Liver (tissue), 9 donors: Measurements from ENCODE around the gene BATF3. TPM values are rescaled to one million over a fixed set of nuclear protein-coding genes. Genes with fewer than 3 reads are reported as not detected.

ENCODE experiments used
- DNase-seq: peaks from one replicate; pipeline ENCODE4 v3.0.0-alpha.2; 2017; ENCODE audit warnings: low spot score
- H3K27ac ChIP-seq, 2 donors: one replicate each; pipeline ENCODE4 v1.7.0; 2013; ENCODE audit warnings: inconsistent platforms in 2 of 2, low read length in 2 of 2, control low read depth in 1 of 2, low read depth in 1 of 2, mild to moderate bottlenecking in 1 of 2
- H3K27me3 ChIP-seq, 4 donors: one replicate each; pipeline versions ENCODE4 v1.6.1 to v1.7.0; 2013; ENCODE audit warnings: low read length in 3 of 4, inconsistent platforms in 1 of 4, mild to moderate bottlenecking in 1 of 4, moderate library complexity in 1 of 4; ENCODE audit not compliant: control insufficient read depth in 4 of 4, insufficient read depth in 4 of 4
- H3K36me3 ChIP-seq, 4 donors: one replicate each; pipeline versions ENCODE4 v1.6.1 to v1.7.0; 2013; ENCODE audit warnings: low read length in 3 of 4, mild to moderate bottlenecking in 3 of 4, low read depth in 1 of 4, moderate library complexity in 1 of 4; ENCODE audit not compliant: control insufficient read depth in 4 of 4, insufficient read depth in 3 of 4
- H3K4me1 ChIP-seq, 4 donors: one replicate each; pipeline versions ENCODE4 v1.6.1 to v1.7.0; 2013; ENCODE audit warnings: low read length in 3 of 4, mild to moderate bottlenecking in 3 of 4, moderate library complexity in 1 of 4; ENCODE audit not compliant: control insufficient read depth in 4 of 4, insufficient read depth in 4 of 4
- H3K4me3 ChIP-seq, 3 donors: one replicate each; pipeline versions ENCODE4 v1.6.1 to v1.7.0; 2013; ENCODE audit warnings: low read length in 3 of 3, control low read depth in 1 of 3, low read depth in 1 of 3, mild to moderate bottlenecking in 1 of 3
- H3K9ac ChIP-seq, 2 donors: one replicate each; pipeline ENCODE4 v1.7.0; 2013; ENCODE audit warnings: low read length in 2 of 2, mild to moderate bottlenecking in 2 of 2, moderate library complexity in 2 of 2, control low read depth in 1 of 2, low read depth in 1 of 2
- H3K9me3 ChIP-seq, 4 donors: one replicate each; pipeline versions ENCODE4 v1.6.1 to v1.7.0; 2013; ENCODE audit warnings: low read length in 3 of 4; ENCODE audit not compliant: control insufficient read depth in 4 of 4
- EGR1 ChIP-seq, 2 donors: IDR thresholded peaks; 2 replicates each; pipeline ENCODE4 v1.6.1; 2016 to 2018; ENCODE audit warnings: antibody characterized with exemption in 2 of 2, low read depth in 2 of 2
- FOXA1 ChIP-seq: IDR thresholded peaks from 2 replicates; pipeline ENCODE4 v1.6.1; 2016; ENCODE audit warnings: antibody characterized with exemption
- FOXA2 ChIP-seq: IDR thresholded peaks from 2 replicates; pipeline ENCODE4 v1.6.1; 2016; ENCODE audit warnings: antibody characterized with exemption
- GABPA ChIP-seq, 2 donors: IDR thresholded peaks in 1 of 2; conservative IDR thresholded peaks in 1 of 2; 2 replicates each; pipeline ENCODE4 v1.6.1; 2016; ENCODE audit warnings: antibody characterized with exemption in 2 of 2, mild to moderate bottlenecking in 1 of 2, moderate library complexity in 1 of 2
- HNF4A ChIP-seq, 2 donors: conservative IDR thresholded peaks; 2 replicates each; pipeline ENCODE4 v1.6.1; 2016; ENCODE audit warnings: antibody characterized with exemption in 2 of 2, mild to moderate bottlenecking in 2 of 2
- HNF4G ChIP-seq: IDR thresholded peaks from 2 replicates; pipeline ENCODE4 v1.6.1; 2016; ENCODE audit warnings: antibody characterized with exemption
- JUND ChIP-seq, 2 donors: IDR thresholded peaks; 2 replicates each; pipeline ENCODE4 v1.6.1; 2016; ENCODE audit warnings: antibody characterized with exemption in 2 of 2
- NR2F2 ChIP-seq: IDR thresholded peaks from 2 replicates; pipeline ENCODE4 v1.6.1; 2016; ENCODE audit warnings: antibody characterized with exemption
- RAD21 ChIP-seq, 2 donors: IDR thresholded peaks; 2 replicates each; pipeline ENCODE4 v1.6.1; 2016; ENCODE audit warnings: antibody characterized with exemption in 2 of 2, mild to moderate bottlenecking in 2 of 2
- REST ChIP-seq: IDR thresholded peaks from 2 replicates; pipeline ENCODE4 v1.6.1; 2016; ENCODE audit warnings: antibody characterized with exemption, mild to moderate bottlenecking
- RXRA ChIP-seq, 2 donors: IDR thresholded peaks; 2 replicates each; pipeline ENCODE4 v1.6.1; 2017 to 2018; ENCODE audit warnings: antibody characterized with exemption in 2 of 2, mild to moderate bottlenecking in 1 of 2
- SP1 ChIP-seq: IDR thresholded peaks from 2 replicates; pipeline ENCODE4 v1.6.1; 2018; ENCODE audit warnings: antibody characterized with exemption, mild to moderate bottlenecking
- TAF1 ChIP-seq: conservative IDR thresholded peaks from 2 replicates; pipeline ENCODE4 v1.6.1; 2016; ENCODE audit warnings: antibody characterized with exemption, mild to moderate bottlenecking
- YY1 ChIP-seq: IDR thresholded peaks from 2 replicates; pipeline ENCODE4 v1.6.1; 2016; ENCODE audit warnings: antibody characterized with exemption, mild to moderate bottlenecking
- WGBS: extraction: QIAGEN DNeasy Blood & Tissue Kit; methylation state at CpG from one replicate; pipeline ENCODE4 v1.1.7; 2013; 5-methylcytosine and 5-hydroxymethylcytosine counted together
- polyA plus RNA-seq, 2 donors: library from polyadenylated mRNA; stranded (reverse) in 1 of 2; unstranded in 1 of 2; fragments of 200-250 nt in 1 of 2; fragments of >200 nt in 1 of 2; fragmentation: Nextera tagmentation in 1 of 2; extraction: Ambion mirVana in 1 of 2; gene quantifications; one replicate each; pipeline versions ENCODE4 v1.2.1 to v1.2.3, GENCODE V29; 2013 to 2015
- total RNA-seq, 2 donors: library from RNA; depleted of rRNA; stranded (reverse); fragments of >200 nt; gene quantifications; one replicate each; pipeline ENCODE4 v1.2.3, GENCODE V29; 2014
- TF ChIP-seq, protein P1 (sequence below): IDR thresholded peaks from 2 replicates; pipeline ENCODE4 v1.6.1; 2016; ENCODE audit warnings: antibody characterized with exemption
- TF ChIP-seq, protein P2 (sequence below): IDR thresholded peaks from 2 replicates; pipeline ENCODE4 v1.6.1; 2016; ENCODE audit warnings: antibody characterized with exemption
- TF ChIP-seq, protein P3 (sequence below): fragments of 150-350 bp; IDR thresholded peaks from 2 replicates; pipeline ENCODE4 v1.5.1; 2017; ENCODE audit warnings: improper control_type of control experiment, low read depth, low read length; ENCODE audit not compliant: missing input control
- TF ChIP-seq, protein P4 (sequence below): IDR thresholded peaks from 2 replicates; pipeline ENCODE4 v1.6.1; 2016; ENCODE audit warnings: antibody characterized with exemption
- donor health status: healthy.
- donor health status: healthy.
- donor health status: healthy.
- donor health status: healthy.
- donor health status: healthy.

The BATF3 gene
- total and polyA plus RNA-seq, 4 donors, result 0.65 to 1.0 (median 0.91) TPM

- WGBS, result 87% methylated on average over 3 of the region's 3 CpGs
- Histone ChIP-seq H3K4me1 (no peaks in the 10 kb centered on the region), H3K9me3 (no peaks in the 10 kb centered on the region)
Observed at GRCh38 chr1:212648431-212648830, 51.2 kb downstream of the BATF3 start.

DNA sequence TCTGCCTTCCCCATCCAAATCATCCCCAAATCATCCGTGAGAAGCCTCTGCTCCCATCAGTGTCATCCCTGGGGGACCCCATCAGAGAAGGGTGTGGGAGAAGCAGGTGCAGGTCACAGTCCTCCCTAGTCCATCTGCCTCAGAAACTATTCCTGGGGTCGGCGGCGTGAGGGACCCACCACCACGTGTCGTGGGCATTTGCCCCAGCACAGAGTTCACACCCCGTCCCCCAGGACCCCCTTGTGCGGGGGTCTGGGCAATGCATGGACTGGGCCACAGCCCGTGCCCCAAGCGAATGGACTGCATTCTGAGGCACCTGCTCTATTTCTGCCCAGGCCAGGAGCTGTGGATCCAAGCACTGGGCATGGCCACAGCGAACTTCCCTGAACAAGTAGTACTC lies 52.6 kb downstream of the BATF3 start:
- 93% methylated on average over 11 of the region's 11 CpGs for WGBS
- Histone ChIP-seq H3K9me3 (no peaks in the 10 kb centered on the region), H3K27ac (no peak overlapping the region), H3K9ac (no peak overlapping the region), H3K4me1 (no peaks in the 10 kb centered on the region), H3K27me3 (no peaks in the 10 kb centered on the region), H3K36me3 (no peaks in the 10 kb centered on the region), H3K4me3 (no peak overlapping the region)
- TF ChIP-seq YY1 (no peak), GABPA (IDR thresholded peaks at IDR 0.05 in 1 of 2, conservative IDR thresholded peaks at IDR 0.05 in 1 of 2) (no peak), RXRA (IDR thresholded peaks at IDR 0.05) (no peak), FOXA2 (no peak), FOXA1 (no peak), SP1 (no peak), REST (no peak), HNF4G (no peak), TAF1 (no peak), NR2F2 (no peak), JUND (IDR thresholded peaks at IDR 0.05) (no peak), EGR1 (IDR thresholded peaks at IDR 0.05; ENCODE audit: low read depth in 2 of 2) (no peak), RAD21 (IDR thresholded peaks at IDR 0.05) (no peak), HNF4A (conservative IDR thresholded peaks at IDR 0.05) (no peak)
- TF ChIP-seq, protein P1, sequence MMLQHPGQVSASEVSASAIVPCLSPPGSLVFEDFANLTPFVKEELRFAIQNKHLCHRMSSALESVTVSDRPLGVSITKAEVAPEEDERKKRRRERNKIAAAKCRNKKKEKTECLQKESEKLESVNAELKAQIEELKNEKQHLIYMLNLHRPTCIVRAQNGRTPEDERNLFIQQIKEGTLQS, result no peak
- TF ChIP-seq, protein P2, sequence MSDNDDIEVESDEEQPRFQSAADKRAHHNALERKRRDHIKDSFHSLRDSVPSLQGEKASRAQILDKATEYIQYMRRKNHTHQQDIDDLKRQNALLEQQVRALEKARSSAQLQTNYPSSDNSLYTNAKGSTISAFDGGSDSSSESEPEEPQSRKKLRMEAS, result no peak
- TF ChIP-seq, protein P3, sequence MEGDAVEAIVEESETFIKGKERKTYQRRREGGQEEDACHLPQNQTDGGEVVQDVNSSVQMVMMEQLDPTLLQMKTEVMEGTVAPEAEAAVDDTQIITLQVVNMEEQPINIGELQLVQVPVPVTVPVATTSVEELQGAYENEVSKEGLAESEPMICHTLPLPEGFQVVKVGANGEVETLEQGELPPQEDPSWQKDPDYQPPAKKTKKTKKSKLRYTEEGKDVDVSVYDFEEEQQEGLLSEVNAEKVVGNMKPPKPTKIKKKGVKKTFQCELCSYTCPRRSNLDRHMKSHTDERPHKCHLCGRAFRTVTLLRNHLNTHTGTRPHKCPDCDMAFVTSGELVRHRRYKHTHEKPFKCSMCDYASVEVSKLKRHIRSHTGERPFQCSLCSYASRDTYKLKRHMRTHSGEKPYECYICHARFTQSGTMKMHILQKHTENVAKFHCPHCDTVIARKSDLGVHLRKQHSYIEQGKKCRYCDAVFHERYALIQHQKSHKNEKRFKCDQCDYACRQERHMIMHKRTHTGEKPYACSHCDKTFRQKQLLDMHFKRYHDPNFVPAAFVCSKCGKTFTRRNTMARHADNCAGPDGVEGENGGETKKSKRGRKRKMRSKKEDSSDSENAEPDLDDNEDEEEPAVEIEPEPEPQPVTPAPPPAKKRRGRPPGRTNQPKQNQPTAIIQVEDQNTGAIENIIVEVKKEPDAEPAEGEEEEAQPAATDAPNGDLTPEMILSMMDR, result no peak
- TF ChIP-seq, protein P4, sequence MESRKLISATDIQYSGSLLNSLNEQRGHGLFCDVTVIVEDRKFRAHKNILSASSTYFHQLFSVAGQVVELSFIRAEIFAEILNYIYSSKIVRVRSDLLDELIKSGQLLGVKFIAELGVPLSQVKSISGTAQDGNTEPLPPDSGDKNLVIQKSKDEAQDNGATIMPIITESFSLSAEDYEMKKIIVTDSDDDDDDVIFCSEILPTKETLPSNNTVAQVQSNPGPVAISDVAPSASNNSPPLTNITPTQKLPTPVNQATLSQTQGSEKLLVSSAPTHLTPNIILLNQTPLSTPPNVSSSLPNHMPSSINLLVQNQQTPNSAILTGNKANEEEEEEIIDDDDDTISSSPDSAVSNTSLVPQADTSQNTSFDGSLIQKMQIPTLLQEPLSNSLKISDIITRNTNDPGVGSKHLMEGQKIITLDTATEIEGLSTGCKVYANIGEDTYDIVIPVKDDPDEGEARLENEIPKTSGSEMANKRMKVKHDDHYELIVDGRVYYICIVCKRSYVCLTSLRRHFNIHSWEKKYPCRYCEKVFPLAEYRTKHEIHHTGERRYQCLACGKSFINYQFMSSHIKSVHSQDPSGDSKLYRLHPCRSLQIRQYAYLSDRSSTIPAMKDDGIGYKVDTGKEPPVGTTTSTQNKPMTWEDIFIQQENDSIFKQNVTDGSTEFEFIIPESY, result no peak
- DNase-seq, result no peak

More at GRCh38 chr1:212648431-212648830, 51.2 kb downstream of the BATF3 start:
- no peak overlapping the region for H3K4me3 ChIP-seq
- H3K36me3 ChIP-seq, result no peaks in the 10 kb centered on the region
- no peak overlapping the region for H3K27ac ChIP-seq
- TF ChIP-seq YY1, result no peak
- no peak for TF ChIP-seq RXRA (IDR thresholded peaks at IDR 0.05)
- TF ChIP-seq SP1, result no peak
- no peak for TF ChIP-seq GABPA (IDR thresholded peaks at IDR 0.05 in 1 of 2, conservative IDR thresholded peaks at IDR 0.05 in 1 of 2)
- TF ChIP-seq, protein P2, result no peak
- no peak for TF ChIP-seq HNF4G
- no peaks in the 10 kb centered on the region for H3K27me3 ChIP-seq
- no peak overlapping the region for H3K9ac ChIP-seq
- no peak for DNase-seq
